Astrocyte of the hippocampus (primary cell): ENCODE results near the gene ANXA6.
A peak's percentile ranks its signal among the peaks of the same experiment; 100 is the strongest.

Experiments used
- DNase-seq: peaks from one replicate; pipeline ENCODE4 v3.0.0; 2011; ENCODE audit warnings: low read depth, low spot score

Gene ANXA6

DNA sequence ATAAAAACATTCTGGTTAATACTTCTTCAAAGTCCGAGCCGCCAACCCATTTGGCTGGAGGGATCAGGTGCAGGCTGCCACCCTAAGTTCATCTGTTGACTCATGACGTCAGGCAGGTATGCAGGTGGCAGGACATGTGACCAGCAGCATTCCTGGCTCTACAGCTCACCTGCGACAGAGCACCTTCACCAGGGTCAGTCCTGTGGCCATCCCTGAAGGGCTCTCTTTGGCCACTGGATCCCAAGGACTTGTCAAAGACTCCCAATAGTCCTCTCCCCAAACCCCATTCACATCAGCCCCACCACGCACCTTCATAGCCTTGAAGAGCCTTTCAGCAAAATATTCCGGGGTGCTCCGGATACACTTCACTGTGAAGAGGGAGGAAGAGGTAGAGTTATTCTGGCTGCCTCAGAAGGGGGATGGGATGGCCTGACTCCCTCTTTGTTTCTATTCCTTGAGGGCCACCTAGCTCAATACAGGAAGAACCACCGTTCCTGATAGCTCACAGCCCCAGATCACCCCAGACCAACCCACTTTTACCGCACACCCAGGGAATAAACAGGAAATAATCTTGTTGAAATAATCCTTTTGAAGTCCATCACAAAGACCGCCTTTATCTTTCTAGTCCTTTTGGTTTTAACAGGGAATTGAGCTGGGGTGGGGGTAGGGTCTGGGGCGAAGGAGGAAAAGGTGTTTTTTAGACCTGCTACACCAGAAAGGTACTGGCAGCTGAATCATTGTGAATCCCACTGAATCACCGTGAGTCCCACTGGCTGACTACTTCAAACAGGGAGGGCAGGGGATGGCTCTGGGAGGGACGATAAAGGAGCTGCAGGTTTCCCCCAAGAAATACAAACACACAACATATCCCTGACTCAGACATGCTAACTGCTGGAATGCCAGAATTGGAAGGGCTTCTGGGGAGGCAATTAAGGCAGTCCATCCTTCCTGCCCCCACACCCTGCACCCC, 26.4 kb downstream of the ANXA6 start:
- DNase-seq, result no peak

DNA sequence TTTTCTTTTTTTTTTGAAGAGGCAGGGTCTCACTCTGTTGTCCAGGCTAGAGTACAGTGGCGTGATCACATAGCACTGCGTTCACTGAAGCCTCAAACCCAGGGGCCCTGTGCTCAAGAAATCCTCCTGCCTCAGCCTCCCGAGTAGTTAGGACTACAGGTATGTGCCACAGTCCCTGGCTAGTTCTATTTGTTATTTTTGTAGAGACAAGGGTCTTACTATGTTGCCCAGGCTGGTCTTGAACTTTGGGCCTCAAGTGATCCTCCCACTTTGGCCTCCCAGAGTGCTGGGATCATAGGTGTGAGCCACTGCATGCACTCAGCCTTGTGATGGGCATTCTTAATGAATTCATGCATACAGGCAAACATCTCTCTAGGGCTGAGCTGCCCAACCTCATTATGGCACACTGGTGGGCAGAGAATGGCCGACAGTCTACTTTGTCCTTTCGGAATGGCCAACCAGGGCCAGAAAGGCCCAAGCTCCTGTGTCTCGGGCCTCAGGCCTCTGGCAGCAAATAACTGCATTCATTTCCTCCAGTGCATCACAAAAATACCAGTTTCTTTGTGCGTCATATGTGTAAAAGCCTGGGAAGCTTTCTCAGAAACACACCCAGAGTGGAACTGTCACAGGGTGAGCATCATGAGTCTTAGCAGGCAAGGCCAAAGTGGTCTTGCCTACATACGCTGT, 27.2 kb downstream of the ANXA6 start:
- DNase-seq, result no peak

DNA sequence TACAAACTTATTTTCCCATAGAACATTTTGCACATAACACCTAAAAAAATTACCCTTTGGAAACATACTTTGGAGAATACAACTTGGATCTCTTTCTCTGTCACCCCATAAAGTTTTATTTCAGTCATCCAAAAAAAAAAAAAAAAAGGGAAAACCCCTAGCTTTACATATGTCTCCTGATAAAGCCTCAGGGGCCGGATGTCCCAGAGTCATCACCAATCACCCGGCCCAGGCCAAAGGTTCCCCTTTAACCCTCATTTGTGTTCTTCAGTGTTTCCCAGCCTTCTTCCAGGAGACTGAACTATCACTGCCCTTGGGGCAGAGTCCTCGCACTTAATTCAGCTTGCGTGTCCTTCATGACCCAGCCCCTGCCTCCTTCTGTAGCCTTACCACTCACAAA, 28.8 kb downstream of the ANXA6 start:
- no peak for DNase-seq

DNA sequence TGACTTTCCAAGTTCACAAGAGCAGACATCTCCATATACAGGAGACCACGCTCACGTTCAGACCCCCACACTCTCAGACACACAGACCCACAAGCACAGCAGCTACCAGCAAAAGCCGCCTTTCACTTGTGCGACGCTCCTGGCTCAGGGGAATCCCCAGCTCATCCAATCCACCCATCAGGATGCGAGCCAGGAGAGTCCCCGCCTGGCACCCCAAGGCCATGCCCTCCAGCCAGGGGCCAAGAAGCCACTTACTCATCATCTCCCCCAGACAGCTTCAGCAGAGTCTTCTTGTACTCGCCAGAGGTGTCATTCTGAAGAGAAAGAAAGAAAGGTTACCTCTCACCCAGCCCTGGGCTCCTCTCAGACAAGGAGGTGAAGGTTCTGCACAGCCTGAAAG, 29.7 kb downstream of the ANXA6 start:
- DNase-seq, result no peak

- DNase-seq, result peak; percentile 71
Measured at GRCh38 chr5:151126199-151126645, 31.4 kb downstream of the ANXA6 start.

DNA sequence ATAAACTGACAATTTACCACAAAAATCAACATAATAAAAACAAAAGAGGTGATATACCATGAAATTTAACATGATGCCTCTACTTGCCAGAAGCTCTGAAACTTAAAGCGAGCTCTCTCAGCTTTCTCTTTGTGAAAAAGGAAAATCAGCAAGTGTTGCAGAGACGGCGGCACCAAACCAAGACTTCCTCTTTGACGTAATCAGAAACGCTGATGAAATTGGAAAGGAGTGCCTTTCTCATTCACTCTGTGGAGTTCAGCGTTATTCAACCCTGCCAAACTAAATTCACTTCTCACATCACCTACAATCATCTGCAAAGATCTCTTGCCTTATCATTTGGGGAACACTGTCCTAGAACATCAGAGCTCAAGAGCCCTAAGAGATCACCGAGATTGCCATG, 32.2 kb downstream of the ANXA6 start:
- no peak for DNase-seq

GRCh38 chr5:151123897-151124751, 33.5 kb downstream of the ANXA6 start:
- DNase-seq, result peak; percentile 62

DNA sequence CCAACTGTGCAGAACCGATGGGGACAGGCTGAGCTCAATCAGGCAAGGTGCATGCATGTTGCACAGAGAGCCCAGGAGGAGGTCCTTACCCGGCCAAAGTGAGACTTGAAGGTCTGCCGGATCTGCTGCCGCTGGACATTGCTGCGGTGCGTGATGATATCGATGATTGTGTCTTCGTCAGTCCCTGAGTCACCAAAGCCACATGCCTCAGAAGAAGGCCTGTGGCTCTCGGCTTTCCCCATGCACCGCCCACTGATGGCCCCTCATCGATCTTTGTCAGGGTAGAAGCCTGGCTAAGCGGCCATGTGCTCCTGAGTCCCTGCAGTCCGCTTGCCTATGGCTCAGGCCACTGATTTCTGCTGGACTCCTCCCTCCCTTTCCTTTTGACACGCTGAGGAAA, 34.8 kb downstream of the ANXA6 start:
- DNase-seq, result no peak

DNA sequence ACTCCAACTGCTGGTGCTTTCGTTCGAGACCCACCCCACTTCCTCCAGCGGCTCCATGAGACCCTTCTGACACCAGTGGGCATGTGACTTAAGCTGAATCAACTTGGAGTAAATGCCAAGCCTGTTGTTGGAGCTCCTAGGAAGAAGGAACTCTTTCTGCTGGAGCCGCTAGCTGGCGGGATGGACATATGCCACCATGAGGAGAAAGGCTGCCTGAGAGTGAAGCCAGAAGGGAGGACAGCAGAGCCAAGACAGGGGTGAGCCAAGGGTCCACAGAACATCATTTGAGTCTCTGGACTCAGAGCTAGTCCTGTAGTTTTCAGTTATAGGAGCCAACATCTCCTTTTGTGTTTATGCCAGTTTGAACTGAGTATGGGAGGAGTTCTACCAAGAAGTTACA, 35.9 kb downstream of the ANXA6 start:
- no peak for DNase-seq

- DNase-seq, result no peak
Measured at GRCh38 chr5:151121095-151121494, 36.5 kb downstream of the ANXA6 start.

DNA sequence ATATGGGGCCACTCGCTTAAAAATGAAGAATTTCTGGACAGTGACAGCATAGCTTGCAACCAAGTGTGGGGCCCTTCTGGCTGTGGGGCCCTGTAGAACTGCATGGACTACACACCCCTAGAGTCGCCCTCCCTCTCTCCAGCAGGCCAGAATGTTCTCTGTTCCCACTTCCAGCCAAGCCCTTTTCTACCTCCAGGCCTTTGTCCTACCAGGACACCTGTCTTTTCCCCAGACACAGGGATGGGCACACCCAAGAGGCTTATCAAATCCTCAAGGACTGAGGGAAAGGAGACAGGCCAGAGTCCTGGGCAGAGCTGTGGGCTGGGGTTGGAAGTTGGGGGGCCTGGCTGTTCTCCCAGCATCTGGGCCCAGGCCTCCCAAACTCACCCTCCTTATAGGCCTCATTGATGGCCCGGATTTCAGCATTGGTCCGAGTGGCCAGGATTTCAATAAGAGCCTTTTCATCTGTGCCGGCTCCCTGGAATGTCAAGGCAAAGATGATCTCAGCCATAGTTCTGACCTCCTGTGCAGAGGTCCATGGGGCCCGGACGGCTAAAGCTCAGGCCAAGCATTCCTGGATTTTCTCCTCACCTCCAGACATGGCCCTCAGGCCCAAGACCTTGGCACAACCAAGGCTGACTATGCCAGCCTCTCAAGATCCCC, 38.5 kb downstream of the ANXA6 start:
- DNase-seq, result no peak

- DNase-seq, result peak; percentile 80
Measured at GRCh38 chr5:151115272-151115905, 42.2 kb downstream of the ANXA6 start.

GRCh38 chr5:151113651-151114050, 43.9 kb downstream of the ANXA6 start:
- no peak for DNase-seq

GRCh38 chr5:151110992-151111391, 46.6 kb downstream of the ANXA6 start:
- no peak for DNase-seq

DNA sequence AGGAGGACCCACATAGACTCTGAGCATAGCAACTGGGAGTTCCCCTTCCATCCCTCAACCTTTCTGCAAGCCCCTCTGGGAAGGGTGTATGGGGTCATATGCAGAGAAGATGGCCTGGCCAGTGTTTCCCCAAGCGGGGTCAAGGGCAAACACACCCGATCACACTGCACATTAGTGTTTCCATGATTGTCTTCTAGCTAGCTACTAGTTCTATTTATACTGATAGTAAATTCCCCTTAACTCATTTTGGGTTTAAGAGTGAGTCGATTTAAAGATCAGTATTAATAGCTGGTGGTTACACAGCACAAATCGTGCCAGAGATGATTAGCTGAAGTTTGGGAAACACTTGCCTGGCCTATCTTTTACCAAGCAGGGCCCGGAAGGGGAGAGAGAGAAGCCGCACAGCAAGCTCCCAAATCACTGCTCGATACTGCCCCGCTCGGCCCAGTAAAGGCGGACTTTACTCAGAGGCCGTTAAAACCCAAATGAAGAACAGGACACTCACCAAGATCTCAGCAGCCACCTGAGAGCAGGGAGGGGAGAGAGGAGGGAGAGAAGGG, 47.4 kb downstream of the ANXA6 start:
- no peak for DNase-seq

DNA sequence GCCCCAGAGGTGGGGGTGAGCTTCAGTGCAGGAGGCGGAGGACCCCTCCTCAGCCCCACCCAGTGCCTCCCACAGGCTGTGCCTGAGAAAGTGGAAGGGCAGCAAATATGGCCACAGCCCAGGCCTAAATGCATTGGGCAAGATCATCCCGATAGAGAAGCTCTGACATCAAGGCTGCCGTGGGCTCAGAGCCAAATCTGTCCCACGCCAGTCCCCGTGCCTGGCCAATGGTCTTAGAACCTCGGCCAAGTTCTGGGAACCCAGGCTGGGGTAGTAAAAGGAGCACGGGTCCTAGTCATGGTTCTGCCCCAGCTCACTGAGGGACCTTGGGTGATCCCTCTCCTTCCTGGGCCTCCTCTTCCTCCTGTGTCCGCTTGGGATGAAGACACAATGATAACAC, 49.0 kb downstream of the ANXA6 start:
- no peak for DNase-seq

DNA sequence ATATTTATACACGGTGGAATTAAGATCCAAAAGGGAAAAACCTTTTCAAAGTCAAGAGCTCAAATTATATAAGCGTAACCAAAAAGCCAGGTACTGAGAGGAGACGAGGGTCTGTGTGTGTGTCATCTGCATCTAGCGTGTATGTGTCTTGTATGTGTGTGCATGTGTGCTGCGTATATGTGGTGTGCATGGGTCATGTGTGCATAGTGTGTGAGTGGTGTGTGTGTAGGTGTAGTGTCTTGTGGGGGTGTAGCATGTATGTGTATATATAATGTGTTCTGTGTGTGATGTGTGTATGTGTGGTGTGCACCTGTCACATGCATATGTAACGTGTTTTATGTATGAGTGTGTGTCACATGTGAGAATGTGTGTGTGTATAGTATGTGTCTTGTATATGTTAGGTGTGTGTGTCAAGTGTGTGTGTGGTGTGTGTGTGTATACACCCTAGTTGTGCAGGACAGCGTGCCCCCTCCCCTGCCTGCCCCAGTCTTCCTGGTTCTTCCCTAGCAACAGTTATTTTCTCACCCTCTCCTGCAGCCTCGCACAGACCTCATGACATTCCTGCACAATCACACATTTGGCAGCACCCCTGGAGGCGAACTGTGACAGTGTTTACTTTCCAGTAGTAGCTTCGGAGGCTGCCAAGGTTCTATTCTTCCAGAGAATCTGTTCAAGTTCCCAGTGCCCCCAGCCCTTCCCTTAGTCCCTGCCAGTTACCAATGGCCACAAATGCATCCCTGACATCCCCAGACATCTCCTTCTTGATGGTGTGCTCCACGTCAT, 49.6 kb downstream of the ANXA6 start:
- peak; percentile 88 for DNase-seq

DNA sequence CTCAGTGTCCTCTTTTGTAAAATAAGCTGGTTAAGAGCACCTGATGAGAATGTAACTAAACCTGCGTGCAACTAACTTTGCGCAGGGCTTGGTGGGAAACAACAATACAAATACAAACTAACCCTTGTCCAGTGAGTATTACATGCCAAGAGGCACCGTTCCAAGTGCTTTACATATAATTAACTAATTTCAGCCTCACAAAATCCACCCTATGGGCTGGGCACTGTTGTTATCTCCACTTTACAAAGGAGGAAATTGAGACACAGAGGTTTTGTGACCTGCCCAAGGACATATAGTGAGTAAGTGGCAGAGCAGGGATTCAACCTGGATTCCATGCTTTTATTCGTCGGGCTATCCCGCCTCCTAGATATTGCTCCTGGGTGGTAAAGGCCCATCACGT, 50.5 kb downstream of the ANXA6 start:
- DNase-seq, result no peak

GRCh38 chr5:151106509-151106908, 51.1 kb downstream of the ANXA6 start:
- DNase-seq, result no peak

- no peak for DNase-seq
Measured at GRCh38 chr5:151106043-151106442, 51.5 kb downstream of the ANXA6 start.
